HG03439 (cell line): ENCODE data around the gene NCS1.

Source experiments
- ATAC-seq: cut with Tn5 transposase; IDR thresholded peaks from one replicate; pipeline ENCODE4 v1.9.1; 2021; ENCODE audit warnings: mild to moderate bottlenecking, moderate library complexity; ENCODE audit not compliant: unreplicated experiment

NCS1 gene

GRCh38 chr9:130147198-130147597 lies 25.0 kb upstream of the NCS1 start:
- ATAC-seq = no peak

GRCh38 chr9:130147910-130148309 lies 24.3 kb upstream of the NCS1 start:
- ATAC-seq = no peak

GRCh38 chr9:130149031-130149430 lies 23.2 kb upstream of the NCS1 start:
- ATAC-seq = no peak

GRCh38 chr9:130149654-130150286 lies 22.4 kb upstream of the NCS1 start:
- ATAC-seq = no peak

GRCh38 chr9:130150779-130151382 lies 21.3 kb upstream of the NCS1 start:
- no peak for ATAC-seq

- ATAC-seq = no peak
Measured at GRCh38 chr9:130154816-130155215, 17.4 kb upstream of the NCS1 start.

- ATAC-seq = no peak
Measured at GRCh38 chr9:130155647-130156046, 16.6 kb upstream of the NCS1 start.

- no peak for ATAC-seq
Measured at GRCh38 chr9:130156672-130157071, 15.5 kb upstream of the NCS1 start.

- ATAC-seq = no peak
Measured at GRCh38 chr9:130157079-130157478, 15.1 kb upstream of the NCS1 start.

- no peak for ATAC-seq
Measured at GRCh38 chr9:130158001-130158400, 14.2 kb upstream of the NCS1 start.

GRCh38 chr9:130159057-130159456 lies 13.1 kb upstream of the NCS1 start:
- no peak for ATAC-seq

GRCh38 chr9:130159915-130160670 lies 12.1 kb upstream of the NCS1 start:
- no peak for ATAC-seq

GRCh38 chr9:130160862-130161470 lies 11.2 kb upstream of the NCS1 start:
- no peak for ATAC-seq

GRCh38 chr9:130165579-130165978 lies 6.6 kb upstream of the NCS1 start:
- no peak for ATAC-seq

- ATAC-seq = no peak
Measured at GRCh38 chr9:130166399-130166798, 5.8 kb upstream of the NCS1 start.

GRCh38 chr9:130167927-130168326 lies 4.3 kb upstream of the NCS1 start:
- no peak for ATAC-seq

- ATAC-seq = no peak
Measured at GRCh38 chr9:130171226-130172148, 717 bp upstream of the NCS1 start.

GRCh38 chr9:130172858-130173665 lies 858 bp downstream of the NCS1 start:
- no peak for ATAC-seq

GRCh38 chr9:130173666-130173983 lies 1.4 kb downstream of the NCS1 start:
- no peak for ATAC-seq

GRCh38 chr9:130174025-130174424 lies 1.8 kb downstream of the NCS1 start:
- no peak for ATAC-seq
